CD14-positive monocyte (primary cell): ENCODE results near the gene DPH6. TPM values are rescaled to one million over a fixed set of nuclear protein-coding genes. Genes with fewer than 3 reads are reported as not detected.

ENCODE experiments used
- DNase-seq, 3 donors: peaks; one replicate each; pipeline ENCODE4 v3.0.0-alpha.2; 2011 to 2022
- H2AFZ ChIP-seq: 2 replicates; pipeline ENCODE4 v1.6.0; 2012; ENCODE audit warnings: mild to moderate bottlenecking, low read depth, low read length, inconsistent platforms; ENCODE audit not compliant: insufficient read depth, poor library complexity, severe bottlenecking
- H3K27ac ChIP-seq, 2 donors: 1 replicate in 1 of 2; 2 replicates in 1 of 2; pipeline ENCODE4 v1.5.1; 2012 to 2013; ENCODE audit warnings: low read length in 2 of 2, control low read depth in 1 of 2, inconsistent platforms in 1 of 2, low read depth in 1 of 2, mild to moderate bottlenecking in 1 of 2
- H3K27me3 ChIP-seq, 2 donors: one replicate each; pipeline versions ENCODE4 v1.6.0 to v1.6.1; 2011 to 2013; ENCODE audit warnings: low read length in 2 of 2; ENCODE audit not compliant: control insufficient read depth in 2 of 2, insufficient read depth in 2 of 2
- H3K36me3 ChIP-seq, 2 donors: replicated peaks in 1 of 2; 1 replicate in 1 of 2; 2 replicates in 1 of 2; pipeline versions ENCODE4 v1.5.1 to v1.6.1; 2012 to 2013; ENCODE audit warnings: low read length in 2 of 2, control low read depth in 1 of 2, inconsistent platforms in 1 of 2, mild to moderate bottlenecking in 1 of 2; ENCODE audit not compliant: insufficient read depth in 2 of 2, control insufficient read depth in 1 of 2
- H3K4me1 ChIP-seq, 2 donors: 1 replicate in 1 of 2; 2 replicates in 1 of 2; pipeline versions ENCODE4 v1.5.1 to v1.6.1; 2012 to 2013; ENCODE audit warnings: low read length in 2 of 2, control low read depth in 1 of 2, inconsistent platforms in 1 of 2, mild to moderate bottlenecking in 1 of 2, moderate library complexity in 1 of 2; ENCODE audit not compliant: insufficient read depth in 2 of 2, control insufficient read depth in 1 of 2
- H3K4me2 ChIP-seq: replicated peaks from 2 replicates; pipeline ENCODE3; 2012; ENCODE audit warnings: low read length, moderate library complexity, mild to moderate bottlenecking; ENCODE audit not compliant: poor library complexity, severe bottlenecking; ENCODE audit errors: extremely low read depth
- H3K4me3 ChIP-seq, 3 experiments: fragments of 200-600 bp in 1 of 3; sonication (generic) in 1 of 3; replicated peaks in 1 of 3; 1 replicate in 2 of 3; 2 replicates in 1 of 3; pipeline ENCODE4 v1.5.1; 2011 to 2013; ENCODE audit warnings: low read length in 3 of 3, mild to moderate bottlenecking in 3 of 3, control low read depth in 2 of 3, low read depth in 2 of 3, inconsistent platforms in 1 of 3, moderate library complexity in 1 of 3
- H3K79me2 ChIP-seq: 2 replicates; pipeline ENCODE4 v1.6.0; 2012; ENCODE audit warnings: mild to moderate bottlenecking, control low read depth, inconsistent platforms, low read length, moderate library complexity; ENCODE audit not compliant: insufficient read depth
- H3K9ac ChIP-seq: 2 replicates; pipeline ENCODE4 v1.6.0; 2017; ENCODE audit warnings: low read length, mild to moderate bottlenecking; ENCODE audit not compliant: insufficient read depth, poor library complexity, severe bottlenecking
- H3K9me3 ChIP-seq, 2 donors: replicated peaks in 1 of 2; 1 replicate in 1 of 2; 2 replicates in 1 of 2; pipeline versions ENCODE4 v1.5.1 to v1.6.1; 2012 to 2013; ENCODE audit warnings: low read length in 2 of 2, control low read depth in 1 of 2; ENCODE audit not compliant: control insufficient read depth in 1 of 2, insufficient read depth in 1 of 2
- H4K20me1 ChIP-seq: 2 replicates; pipeline ENCODE4 v1.6.0; 2012; ENCODE audit warnings: mild to moderate bottlenecking, low read length, control low read depth, moderate library complexity; ENCODE audit not compliant: insufficient read depth
- H3K27ac Mint-ChIP-seq, 7 donors: one replicate each; pipeline ENCODE4 v1.8.0; 2020; ENCODE audit warnings: mild to moderate bottlenecking in 7 of 7, mixed read lengths in 7 of 7, moderate library complexity in 6 of 7, inconsistent platforms in 2 of 7
- H3K27me3 Mint-ChIP-seq, 3 donors: one replicate each; pipeline ENCODE4 v1.8.0; 2021 to 2022; ENCODE audit warnings: low read depth in 3 of 3, mild to moderate bottlenecking in 3 of 3, mixed read lengths in 3 of 3, moderate library complexity in 3 of 3, inconsistent platforms in 1 of 3
- H3K36me3 Mint-ChIP-seq, 2 donors: one replicate each; pipeline ENCODE4 v1.8.0; 2020; ENCODE audit warnings: mixed read lengths in 2 of 2, inconsistent platforms in 1 of 2, mild to moderate bottlenecking in 1 of 2
- H3K4me1 Mint-ChIP-seq: one replicate; pipeline ENCODE4 v1.8.0; 2020; ENCODE audit warnings: mild to moderate bottlenecking, mixed read lengths
- H3K4me3 Mint-ChIP-seq, 2 donors: one replicate each; pipeline ENCODE4 v1.8.0; 2020; ENCODE audit warnings: mild to moderate bottlenecking in 2 of 2, mixed read lengths in 2 of 2, moderate library complexity in 1 of 2
- H3K9me3 Mint-ChIP-seq, 7 donors: one replicate each; pipeline ENCODE4 v1.8.0; 2020 to 2022; ENCODE audit warnings: mixed read lengths in 7 of 7, mild to moderate bottlenecking in 6 of 7, moderate library complexity in 6 of 7, inconsistent platforms in 2 of 7
- CTCF ChIP-seq: fragments of 200-600 bp; IDR thresholded peaks from one replicate; pipeline ENCODE4 v1.8.0; 2022; ENCODE audit warnings: antibody characterized with exemption, mild to moderate bottlenecking
- WGBS: methylation state at CpG from one replicate; pipeline ENCODE4 v1.1.5; 2013; ENCODE audit warnings: missing lambda C conversion rate; ENCODE audit not compliant: insufficient coverage; 5-methylcytosine and 5-hydroxymethylcytosine counted together
- intact Hi-C, 2 donors: fragments of 100-400 bp; cut with micrococcal nuclease; formaldehyde crosslinking; loops; one replicate each; pipeline versions ENCODE4 v1.15.0 to v1.15.1; 2023
- polyA plus RNA-seq, 3 donors: library from polyadenylated mRNA; depleted of rRNA in 1 of 3; unstranded in 2 of 3; stranded (reverse) in 1 of 3; fragments of 300-500 nt in 2 of 3; fragments of >200 nt in 1 of 3; fragmentation: Illumina TruSeq in 2 of 3; gene quantifications; 1 replicate in 2 of 3; 2 replicates in 1 of 3; pipeline ENCODE4 v1.2.3, GENCODE V29; 2012 to 2021

The DPH6 gene
- polyA plus RNA-seq, 3 donors: 7.6 to 18.2 (median 13.6) TPM

DNA sequence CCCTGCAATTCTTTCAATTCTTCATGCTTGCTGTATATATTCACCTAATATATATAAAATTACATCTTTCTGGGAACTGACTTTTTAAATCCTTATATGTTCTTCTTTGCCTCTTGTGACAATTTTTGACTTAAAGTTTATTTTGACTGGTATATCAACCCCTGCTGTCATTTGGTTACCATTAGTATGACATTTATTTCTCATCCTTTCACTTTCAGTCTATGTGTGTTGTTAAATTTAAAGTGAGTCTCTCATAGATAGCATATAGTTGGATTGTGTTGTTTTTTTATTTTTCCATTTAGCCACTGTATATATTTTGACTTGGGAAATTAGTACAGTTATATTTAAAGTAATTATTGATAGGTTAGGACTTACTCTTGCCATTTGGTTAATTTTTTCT is 194.9 kb downstream of the DPH6 start:
- Mint-ChIP-seq H3K4me1 (no peaks in the 10 kb centered on the region), H3K4me3 (no peak overlapping the region), H3K36me3 (no peaks in the 10 kb centered on the region), H3K27ac (no peak overlapping the region), H3K9me3 (peaks cover 5 to 29% (median 18%) of the 10 kb centered on the region in 7 donors), H3K27me3 (peaks cover 0 to 4% (median 0%) of the 10 kb centered on the region in 3 donors)
- DNase-seq: no peak
- Histone ChIP-seq H3K36me3 (no peaks in the 10 kb centered on the region), H2AFZ (no peak overlapping the region), H3K9me3 (peaks cover 0 to 6% of the 10 kb centered on the region in 2 donors), H3K4me1 (no peaks in the 10 kb centered on the region), H3K79me2 (no peaks in the 10 kb centered on the region), H3K4me3 (no peak overlapping the region), H3K27me3 (no peaks in the 10 kb centered on the region), H3K27ac (no peak overlapping the region), H4K20me1 (no peaks in the 10 kb centered on the region), H3K9ac (no peak overlapping the region), H3K4me2 (no peak overlapping the region)
- no peak for TF ChIP-seq CTCF
- intact Hi-C loops: no loop called here

DNA sequence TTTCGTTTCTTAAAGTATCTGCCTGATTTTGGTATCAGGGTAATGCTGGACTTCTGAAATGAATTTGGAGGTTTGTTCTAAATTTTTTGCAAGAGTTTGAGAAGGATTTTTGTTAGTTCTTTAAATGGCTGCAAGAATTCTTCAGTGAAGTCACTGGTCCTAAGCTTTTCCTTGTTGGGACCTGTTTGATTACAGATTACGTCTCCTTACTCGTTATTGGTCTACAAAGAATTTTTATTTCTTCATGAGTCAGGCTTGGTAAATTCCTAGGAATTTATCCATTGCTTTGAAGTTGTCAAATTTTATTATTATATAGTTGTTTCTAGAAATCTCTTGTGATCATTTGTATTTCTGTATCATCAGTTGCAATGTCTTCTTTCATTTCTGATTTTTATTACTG is 196.0 kb downstream of the DPH6 start:
- Histone ChIP-seq H3K27me3 (no peaks in the 10 kb centered on the region), H3K4me2 (no peak overlapping the region), H3K4me1 (no peaks in the 10 kb centered on the region), H3K79me2 (no peaks in the 10 kb centered on the region), H3K9ac (no peak overlapping the region), H2AFZ (no peak overlapping the region), H3K4me3 (no peak overlapping the region), H3K9me3 (peaks cover 0 to 6% of the 10 kb centered on the region in 2 donors), H3K36me3 (no peaks in the 10 kb centered on the region), H3K27ac (no peak overlapping the region), H4K20me1 (no peaks in the 10 kb centered on the region)
- H3K27me3 Mint-ChIP-seq: peaks cover 0 to 3% (median 2%) of the 10 kb centered on the region in 3 donors
- intact Hi-C loops: no loop called here
- no peak overlapping the region for H3K27ac Mint-ChIP-seq
- WGBS: 91% methylated on average over 1 of the region's 3 CpGs
- no peaks in the 10 kb centered on the region for H3K4me1 Mint-ChIP-seq
- H3K9me3 Mint-ChIP-seq: peaks cover under 1 to 21% (median 8%) of the 10 kb centered on the region in 7 donors
- no peaks in the 10 kb centered on the region for H3K36me3 Mint-ChIP-seq
- H3K4me3 Mint-ChIP-seq: no peak overlapping the region
- no peak for DNase-seq
- no peak for TF ChIP-seq CTCF
